Caco-2 (cell line): ENCODE results near the gene OPTN. TPM values are rescaled to one million over a fixed set of nuclear protein-coding genes. Genes with fewer than 3 reads are reported as not detected.

Experiments
- BruUV-seq: library from RNA; stranded (reverse); fragments of 400-500 nt; replicated peaks from 2 replicates; lab custom pipeline; 2021; lab: Mats Ljungman, UMichigan
- CTCF ChIA-PET: fragments of 300-600 bp; sonication (Branson Sonifier 250); formaldehyde crosslinking; loops from one replicate; lab custom pipeline; 2022; ENCODE audit warnings: antibody characterized with exemption; lab: Charles Lee
- POLR2A ChIA-PET: fragments of 300-600 bp; sonication (Branson Sonifier 250); formaldehyde crosslinking; loops from one replicate; lab custom pipeline; 2022; ENCODE audit warnings: antibody characterized with exemption; lab: Charles Lee
- DNase-seq, 2 experiments: peaks; one replicate each; pipeline versions ENCODE4 v3.0.0 to v3.0.0-alpha.2; 2020 to 2022
- H3K27me3 ChIP-seq: replicated peaks from 2 replicates; pipeline ENCODE4 v1.6.0; 2011; ENCODE audit warnings: low read length; ENCODE audit not compliant: control insufficient read depth, insufficient read depth
- H3K36me3 ChIP-seq: 2 replicates; pipeline ENCODE4 v1.5.1; 2011; ENCODE audit warnings: low read length; ENCODE audit not compliant: control insufficient read depth, insufficient read depth
- H3K4me1 ChIP-seq: fragments of 250-450 bp; sonication (Bioruptor Pico); 2 replicates; pipeline ENCODE4 v1.5.1; 2020; ENCODE audit warnings: mild to moderate bottlenecking
- H3K4me3 ChIP-seq: 2 replicates; pipeline ENCODE4 v1.5.1; 2011; ENCODE audit warnings: low read depth, mild to moderate bottlenecking, control low read depth, low read length
- H3K9me3 ChIP-seq: fragments of 250-450 bp; sonication (Bioruptor Pico); 2 replicates; pipeline ENCODE4 v1.5.1; 2020; ENCODE audit warnings: mild to moderate bottlenecking, moderate library complexity
- H3K27ac Mint-ChIP-seq: one replicate; pipeline ENCODE4 v1.8.0; 2022; ENCODE audit warnings: mixed read lengths; ENCODE audit not compliant: unreplicated experiment
- H3K27me3 Mint-ChIP-seq: one replicate; pipeline ENCODE4 v1.8.0; 2022; ENCODE audit warnings: mixed read lengths; ENCODE audit not compliant: insufficient read depth, unreplicated experiment
- H3K36me3 Mint-ChIP-seq: one replicate; pipeline ENCODE4 v1.8.0; 2022; ENCODE audit warnings: mild to moderate bottlenecking, mixed read lengths; ENCODE audit not compliant: insufficient read depth, unreplicated experiment
- H3K4me1 Mint-ChIP-seq: one replicate; pipeline ENCODE4 v1.8.0; 2022; ENCODE audit warnings: low read depth, mixed read lengths; ENCODE audit not compliant: unreplicated experiment
- H3K4me3 Mint-ChIP-seq: one replicate; pipeline ENCODE4 v1.8.0; 2022; ENCODE audit warnings: mild to moderate bottlenecking, moderate library complexity, mixed read lengths; ENCODE audit not compliant: unreplicated experiment
- H3K9me3 Mint-ChIP-seq: one replicate; pipeline ENCODE4 v1.8.0; 2022; ENCODE audit warnings: mixed read lengths; ENCODE audit not compliant: unreplicated experiment
- intact Hi-C: fragments of 100-400 bp; cut with micrococcal nuclease; formaldehyde crosslinking; loops from one replicate; pipeline ENCODE4 v1.10.0; 2022; ENCODE audit not compliant: unreplicated experiment
- total RNA-seq: library from RNA; stranded (reverse); gene quantifications from 2 replicates; pipeline ENCODE4 v1.2.3, GENCODE V29; 2022
- TF ChIP-seq, protein P1 (sequence below), 2 experiments: fragments of 200-600 bp in 1 of 2; IDR thresholded peaks; 1 replicate in 1 of 2; 2 replicates in 1 of 2; pipeline versions ENCODE4 v1.5.1 to v1.8.0; 2011 to 2022; ENCODE audit warnings: antibody characterized with exemption in 1 of 2, control low read depth in 1 of 2, inconsistent platforms in 1 of 2, low read depth in 1 of 2, low read length in 1 of 2, mild to moderate bottlenecking in 1 of 2, moderate library complexity in 1 of 2; ENCODE audit not compliant: insufficient read depth in 1 of 2, severe bottlenecking in 1 of 2, unreplicated experiment in 1 of 2

Gene OPTN
- total RNA-seq, 1 experiment from 2014 or later = 59.6 TPM

- H3K27ac Mint-ChIP-seq = no peak overlapping the region
- TF ChIP-seq, protein P1, sequence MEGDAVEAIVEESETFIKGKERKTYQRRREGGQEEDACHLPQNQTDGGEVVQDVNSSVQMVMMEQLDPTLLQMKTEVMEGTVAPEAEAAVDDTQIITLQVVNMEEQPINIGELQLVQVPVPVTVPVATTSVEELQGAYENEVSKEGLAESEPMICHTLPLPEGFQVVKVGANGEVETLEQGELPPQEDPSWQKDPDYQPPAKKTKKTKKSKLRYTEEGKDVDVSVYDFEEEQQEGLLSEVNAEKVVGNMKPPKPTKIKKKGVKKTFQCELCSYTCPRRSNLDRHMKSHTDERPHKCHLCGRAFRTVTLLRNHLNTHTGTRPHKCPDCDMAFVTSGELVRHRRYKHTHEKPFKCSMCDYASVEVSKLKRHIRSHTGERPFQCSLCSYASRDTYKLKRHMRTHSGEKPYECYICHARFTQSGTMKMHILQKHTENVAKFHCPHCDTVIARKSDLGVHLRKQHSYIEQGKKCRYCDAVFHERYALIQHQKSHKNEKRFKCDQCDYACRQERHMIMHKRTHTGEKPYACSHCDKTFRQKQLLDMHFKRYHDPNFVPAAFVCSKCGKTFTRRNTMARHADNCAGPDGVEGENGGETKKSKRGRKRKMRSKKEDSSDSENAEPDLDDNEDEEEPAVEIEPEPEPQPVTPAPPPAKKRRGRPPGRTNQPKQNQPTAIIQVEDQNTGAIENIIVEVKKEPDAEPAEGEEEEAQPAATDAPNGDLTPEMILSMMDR (IDR thresholded peaks at IDR 0.05; ENCODE audit: insufficient read depth in 1 of 2, low read depth in 1 of 2, low read length in 1 of 2, severe bottlenecking in 1 of 2, unreplicated experiment in 1 of 2) = no peak
- no peaks in the 10 kb centered on the region for H3K4me1 Mint-ChIP-seq
- no TSS peak for BruUV-seq
- H3K27me3 ChIP-seq = no peaks in the 10 kb centered on the region
- H3K4me1 ChIP-seq = no peaks in the 10 kb centered on the region
- intact Hi-C loops = no loop called here
- H3K4me3 ChIP-seq = no peak overlapping the region
- H3K9me3 Mint-ChIP-seq = peaks cover 17% of the 10 kb centered on the region
- ChIA-PET POLR2A (no interaction called here), CTCF (no interaction called here)
- no peak for DNase-seq
- H3K9me3 ChIP-seq = no peaks in the 10 kb centered on the region
- peaks cover 2% of the 10 kb centered on the region for H3K27me3 Mint-ChIP-seq
- no peaks in the 10 kb centered on the region for H3K36me3 Mint-ChIP-seq
- H3K4me3 Mint-ChIP-seq = no peak overlapping the region
- H3K36me3 ChIP-seq = no peaks in the 10 kb centered on the region
Measured at GRCh38 chr10:13068071-13068470, 31.9 kb upstream of the OPTN start.

DNA sequence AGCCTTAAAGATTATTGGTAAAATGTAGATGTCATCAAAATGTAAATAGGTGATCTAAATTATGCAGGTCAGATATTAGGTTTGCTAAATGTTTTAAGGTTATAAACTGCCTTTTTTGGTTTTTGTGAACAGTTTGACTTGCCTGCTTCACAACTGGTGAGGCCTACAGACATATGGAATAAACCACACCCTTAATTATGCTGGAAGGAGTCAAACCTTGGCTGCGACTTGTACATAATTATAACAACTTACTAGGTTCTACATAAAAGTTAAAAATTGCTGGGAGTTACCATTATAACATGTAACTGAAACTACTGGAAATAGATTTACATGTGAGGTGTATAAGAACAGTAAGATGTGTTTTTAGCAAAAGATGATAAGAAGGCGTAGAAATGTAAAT lies 31.5 kb upstream of the OPTN start:
- H3K4me3 ChIP-seq = no peak overlapping the region
- intact Hi-C loops = no loop called here
- no peak for DNase-seq
- H3K4me1 ChIP-seq = no peaks in the 10 kb centered on the region
- Mint-ChIP-seq H3K27me3 (peaks cover 2% of the 10 kb centered on the region), H3K9me3 (peaks cover 12% of the 10 kb centered on the region), H3K4me1 (no peaks in the 10 kb centered on the region), H3K27ac (no peak overlapping the region), H3K4me3 (no peak overlapping the region), H3K36me3 (no peaks in the 10 kb centered on the region)
- no peaks in the 10 kb centered on the region for H3K9me3 ChIP-seq
- BruUV-seq = no TSS peak
- no peaks in the 10 kb centered on the region for H3K36me3 ChIP-seq
- ChIA-PET POLR2A (no interaction called here), CTCF (interaction anchor here (0.6 kb wide), 1 partner anchor 252 kb away, joined by 5 read pairs; no protein-coding TSS in a partner anchor)
- H3K27me3 ChIP-seq = no peaks in the 10 kb centered on the region
- TF ChIP-seq, protein P1 (IDR thresholded peaks at IDR 0.05; ENCODE audit: insufficient read depth in 1 of 2, low read depth in 1 of 2, low read length in 1 of 2, severe bottlenecking in 1 of 2, unreplicated experiment in 1 of 2) = no peak

DNA sequence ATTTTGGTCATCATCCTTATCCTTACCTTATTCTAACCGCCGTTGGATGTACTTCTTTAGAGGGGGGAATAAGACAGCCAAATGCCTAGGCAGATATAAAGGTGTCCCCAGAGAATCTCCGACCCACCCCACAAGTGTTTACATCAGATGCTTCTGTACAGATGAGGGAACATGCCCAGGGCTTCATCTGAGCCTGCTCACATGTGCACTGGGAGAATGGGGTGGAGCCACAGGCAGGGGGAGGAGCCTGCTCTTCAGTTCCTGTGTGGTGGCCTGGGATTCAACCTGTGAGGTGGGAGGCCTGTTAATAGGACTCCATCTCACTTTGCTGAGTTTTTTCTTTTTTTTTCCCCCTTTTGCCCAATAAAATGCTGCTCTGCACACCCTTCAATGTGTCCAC lies 27.6 kb upstream of the OPTN start:
- no peaks in the 10 kb centered on the region for H3K4me1 ChIP-seq
- BruUV-seq = no TSS peak
- H3K9me3 ChIP-seq = no peaks in the 10 kb centered on the region
- H3K4me3 Mint-ChIP-seq = no peak overlapping the region
- ChIA-PET CTCF (no interaction called here), POLR2A (no interaction called here)
- no peak overlapping the region for H3K27ac Mint-ChIP-seq
- H3K27me3 Mint-ChIP-seq = peaks cover 2% of the 10 kb centered on the region
- H3K27me3 ChIP-seq = no peaks in the 10 kb centered on the region
- DNase-seq = no peak
- TF ChIP-seq, protein P1 (IDR thresholded peaks at IDR 0.05; ENCODE audit: insufficient read depth in 1 of 2, low read depth in 1 of 2, low read length in 1 of 2, severe bottlenecking in 1 of 2, unreplicated experiment in 1 of 2) = no peak
- intact Hi-C loops = no loop called here
- H3K36me3 Mint-ChIP-seq = no peaks in the 10 kb centered on the region
- H3K9me3 Mint-ChIP-seq = peaks cover 10% of the 10 kb centered on the region
- no peaks in the 10 kb centered on the region for H3K36me3 ChIP-seq
- H3K4me3 ChIP-seq = no peak overlapping the region
- H3K4me1 Mint-ChIP-seq = no peaks in the 10 kb centered on the region
